Measurements from ENCODE around the gene SYNGR2.

GRCh38 chr17:78180508-78180907, 12.1 kb downstream of the SYNGR2 start:
- TF ChIP-seq, protein P1, sequence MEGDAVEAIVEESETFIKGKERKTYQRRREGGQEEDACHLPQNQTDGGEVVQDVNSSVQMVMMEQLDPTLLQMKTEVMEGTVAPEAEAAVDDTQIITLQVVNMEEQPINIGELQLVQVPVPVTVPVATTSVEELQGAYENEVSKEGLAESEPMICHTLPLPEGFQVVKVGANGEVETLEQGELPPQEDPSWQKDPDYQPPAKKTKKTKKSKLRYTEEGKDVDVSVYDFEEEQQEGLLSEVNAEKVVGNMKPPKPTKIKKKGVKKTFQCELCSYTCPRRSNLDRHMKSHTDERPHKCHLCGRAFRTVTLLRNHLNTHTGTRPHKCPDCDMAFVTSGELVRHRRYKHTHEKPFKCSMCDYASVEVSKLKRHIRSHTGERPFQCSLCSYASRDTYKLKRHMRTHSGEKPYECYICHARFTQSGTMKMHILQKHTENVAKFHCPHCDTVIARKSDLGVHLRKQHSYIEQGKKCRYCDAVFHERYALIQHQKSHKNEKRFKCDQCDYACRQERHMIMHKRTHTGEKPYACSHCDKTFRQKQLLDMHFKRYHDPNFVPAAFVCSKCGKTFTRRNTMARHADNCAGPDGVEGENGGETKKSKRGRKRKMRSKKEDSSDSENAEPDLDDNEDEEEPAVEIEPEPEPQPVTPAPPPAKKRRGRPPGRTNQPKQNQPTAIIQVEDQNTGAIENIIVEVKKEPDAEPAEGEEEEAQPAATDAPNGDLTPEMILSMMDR (optimal IDR thresholded peaks at IDR 0.05 in 1 of 3, IDR thresholded peaks at IDR 0.05 in 1 of 3, conservative IDR thresholded peaks at IDR 0.05 in 1 of 3; ENCODE audit: extremely low read depth in 1 of 3, insufficient read depth in 2 of 3, low read length in 3 of 3): no peak
- no peak for TF ChIP-seq EZH2 (IDR thresholded peaks at IDR 0.05; ENCODE audit: low read length)
